Measurements from ENCODE around the gene PRAME. TPM values are rescaled to one million over a fixed set of nuclear protein-coding genes. Genes with fewer than 3 reads are reported as not detected.
"Not testable (repeated sequence)": the region's sequence is repeated elsewhere in the genome, so short reads cannot be mapped to it uniquely, and the experiment has no call there.

PRAME gene, protein sequence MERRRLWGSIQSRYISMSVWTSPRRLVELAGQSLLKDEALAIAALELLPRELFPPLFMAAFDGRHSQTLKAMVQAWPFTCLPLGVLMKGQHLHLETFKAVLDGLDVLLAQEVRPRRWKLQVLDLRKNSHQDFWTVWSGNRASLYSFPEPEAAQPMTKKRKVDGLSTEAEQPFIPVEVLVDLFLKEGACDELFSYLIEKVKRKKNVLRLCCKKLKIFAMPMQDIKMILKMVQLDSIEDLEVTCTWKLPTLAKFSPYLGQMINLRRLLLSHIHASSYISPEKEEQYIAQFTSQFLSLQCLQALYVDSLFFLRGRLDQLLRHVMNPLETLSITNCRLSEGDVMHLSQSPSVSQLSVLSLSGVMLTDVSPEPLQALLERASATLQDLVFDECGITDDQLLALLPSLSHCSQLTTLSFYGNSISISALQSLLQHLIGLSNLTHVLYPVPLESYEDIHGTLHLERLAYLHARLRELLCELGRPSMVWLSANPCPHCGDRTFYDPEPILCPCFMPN
- polyA plus RNA-seq (ENCODE audit: insufficient read length in 10 of 10), result 1 to 10 TPM in 1 of 10 donors, under 1 TPM in 1, not detected in 8; 0.77 to 1.5 TPM
- long read RNA-seq, donor 1, result 0 reads
- long read RNA-seq, donor 2, result 0 reads
- long read RNA-seq, donor 3, result 0 reads
- long read RNA-seq, donor 4, result 0 reads
- long read RNA-seq, donor 5, result 0 reads
- long read RNA-seq, donor 6, result 0 reads
- long read RNA-seq, donor 7, result 0 reads
- long read RNA-seq, donor 8, result 0 reads
- long read RNA-seq, donor 9, result 0 reads

DNA sequence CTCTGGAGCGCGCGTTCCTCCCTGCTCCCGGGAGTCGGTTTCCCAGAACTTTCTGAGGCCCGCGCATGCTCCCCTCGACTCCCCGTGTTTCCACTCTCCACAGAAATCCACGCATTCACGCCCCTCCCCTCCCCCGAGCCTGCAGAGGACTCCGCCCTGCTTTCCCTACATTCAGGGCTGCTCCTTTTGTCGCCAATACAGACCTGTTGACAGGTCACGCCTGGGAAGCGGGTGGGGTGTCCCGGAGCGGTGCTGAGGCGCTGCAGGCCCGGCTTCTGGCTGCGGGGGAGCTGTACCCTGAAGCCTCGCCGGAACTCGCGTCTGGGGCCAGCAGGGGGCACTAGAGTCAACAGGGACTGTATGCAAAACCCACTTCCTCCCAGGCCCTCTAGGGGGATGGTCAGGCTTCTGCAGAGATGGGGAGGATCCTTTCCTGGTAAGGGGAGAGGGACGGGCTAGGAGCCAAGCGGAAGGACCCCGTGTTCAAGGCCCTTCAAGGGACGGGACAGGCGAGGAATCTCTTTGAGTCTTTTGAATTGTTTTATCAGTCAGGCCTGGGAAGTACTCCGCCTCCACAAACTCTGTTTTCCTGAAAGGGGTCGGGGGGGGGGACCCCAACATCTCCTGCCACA, at the start of gene PRAME:
TSS of gene PRAME (minus strand) at position 294 of the 632 bp plus-strand sequence. CDS start 2,433 bp downstream, outside the sequence.
- peak; percentile 2 to 10 (median 9) for DNase-seq

DNA sequence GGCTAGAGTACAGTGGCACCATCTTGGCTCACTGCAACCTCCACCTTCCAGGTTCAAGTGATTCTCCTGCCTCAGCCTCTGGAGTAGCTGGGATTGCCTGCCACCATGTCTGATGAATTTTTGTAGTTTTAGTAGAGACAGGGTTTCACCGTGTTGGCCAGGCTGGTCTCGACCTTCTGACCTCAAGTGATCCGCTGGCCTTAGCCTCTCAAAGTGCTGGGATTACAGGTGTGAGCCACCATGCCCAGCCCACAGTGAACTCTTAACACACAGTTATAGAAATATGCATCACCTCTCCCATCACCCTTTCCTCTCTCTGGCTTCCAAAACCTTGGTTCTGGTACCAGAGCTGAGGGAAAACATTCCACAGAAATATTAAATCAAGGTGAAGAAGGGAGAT, 49.0 kb upstream of the PRAME start:
- DNase-seq, result not testable (repeated sequence)

DNA sequence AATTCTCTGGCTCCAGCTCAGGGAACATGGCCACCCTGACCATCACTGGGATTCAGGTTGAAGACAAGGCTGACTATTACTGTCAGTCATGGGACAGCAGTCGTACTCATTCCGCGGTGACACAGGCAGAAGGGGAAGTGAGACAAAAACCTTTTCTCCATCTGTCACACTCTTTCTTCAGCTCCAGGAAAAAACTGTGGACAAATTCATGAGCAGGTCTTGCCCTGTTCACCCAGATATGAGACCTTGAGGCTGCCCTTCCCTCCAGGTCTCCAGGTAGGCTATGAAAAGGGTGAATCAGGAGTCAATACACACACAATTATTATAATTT, 46.0 kb upstream of the PRAME start:
- no peak for DNase-seq

DNA sequence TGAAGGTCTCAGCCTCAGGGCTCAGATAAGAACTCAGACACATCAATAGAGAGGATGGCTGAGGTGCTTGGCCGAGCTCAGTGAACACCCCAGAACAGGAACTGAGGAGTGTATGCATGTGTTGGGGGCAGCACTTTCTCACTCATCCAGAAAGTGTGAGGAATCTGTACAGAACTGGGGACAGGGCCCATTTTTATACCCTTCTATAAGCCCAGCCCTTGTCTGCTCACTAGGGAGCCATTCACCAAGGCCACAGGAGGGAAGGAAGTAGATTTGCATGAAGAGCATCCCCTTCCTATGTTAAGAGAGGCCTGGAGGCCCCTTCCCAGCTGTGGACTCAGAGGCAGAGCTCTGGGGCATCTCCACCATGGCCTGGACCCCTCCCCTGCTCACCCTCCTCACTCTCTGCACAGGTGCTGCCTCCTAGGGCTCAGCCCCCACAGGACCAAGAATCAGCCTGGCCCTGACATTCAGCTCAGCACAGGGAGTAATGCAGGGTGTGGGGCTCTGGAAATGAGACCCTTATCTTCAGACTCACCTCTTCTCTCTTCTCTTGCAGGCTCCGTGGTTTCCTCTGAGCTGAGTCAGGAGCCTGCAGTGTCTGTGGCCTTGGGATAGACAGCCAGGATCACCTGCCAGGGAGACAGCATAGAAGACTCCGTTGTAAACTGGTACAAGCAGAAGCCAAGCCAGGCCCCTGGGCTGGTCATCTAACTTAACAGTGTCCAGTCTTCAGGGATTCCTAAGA, 45.4 kb upstream of the PRAME start:
- DNase-seq, result no peak

DNA sequence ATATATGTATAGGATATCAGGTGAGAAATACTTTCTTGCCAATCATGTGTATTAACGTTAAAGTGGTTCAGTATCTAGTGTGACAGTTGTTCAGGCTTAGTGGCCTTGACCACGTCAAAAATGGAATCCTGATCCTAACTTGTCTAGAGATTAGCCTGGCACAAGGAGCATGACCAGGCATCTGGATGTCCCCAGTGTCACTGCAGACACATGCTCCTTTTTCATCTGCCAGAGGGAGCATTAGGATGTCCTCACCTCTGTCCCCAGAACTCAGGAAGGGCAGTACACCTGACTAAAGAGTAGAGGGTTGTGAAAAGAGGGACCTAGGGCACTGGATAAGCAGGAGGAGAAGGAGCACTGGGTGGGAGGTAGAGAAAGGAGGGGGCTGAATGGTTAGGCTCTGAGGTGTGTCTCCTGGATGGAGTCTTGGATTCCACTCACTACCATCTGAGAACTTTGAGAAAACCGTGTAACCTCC, 44.4 kb upstream of the PRAME start:
- no peak for DNase-seq

DNA sequence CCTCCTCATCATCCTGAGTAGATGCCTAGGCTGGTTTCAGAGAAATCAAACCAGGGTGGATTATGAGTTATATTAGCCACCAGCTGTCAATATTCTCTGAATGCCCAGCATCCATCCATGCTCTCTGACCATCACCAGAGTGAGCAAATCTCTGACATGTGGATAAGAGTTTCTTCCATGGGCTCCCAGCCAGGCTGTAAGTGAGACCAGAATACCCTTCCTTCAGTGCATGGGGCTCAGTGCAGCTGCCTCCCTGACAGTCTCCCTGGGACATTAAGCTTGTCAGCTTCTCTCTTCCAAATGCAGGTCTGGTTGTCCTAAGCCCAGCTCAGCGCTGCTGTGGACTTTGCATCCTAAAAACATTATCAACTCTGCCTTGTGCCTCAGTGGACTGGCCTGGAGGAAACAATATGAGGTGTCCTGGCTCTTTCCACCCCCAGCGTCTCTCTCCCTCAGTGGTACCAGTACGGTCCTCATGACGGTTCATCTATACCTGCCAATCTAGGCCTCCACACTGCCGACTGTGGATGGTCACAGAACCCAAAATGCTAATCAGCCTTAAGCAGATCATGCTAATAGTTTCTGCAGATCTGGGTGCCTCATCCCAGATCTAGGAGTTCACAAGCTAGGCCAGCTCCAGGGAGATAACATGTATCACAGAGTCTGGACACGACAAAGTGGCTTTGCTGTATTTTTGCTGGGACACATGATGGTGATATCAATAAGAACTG, 41.6 kb upstream of the PRAME start:
- peak; percentile 15 to 31 (median 29) for DNase-seq

DNA sequence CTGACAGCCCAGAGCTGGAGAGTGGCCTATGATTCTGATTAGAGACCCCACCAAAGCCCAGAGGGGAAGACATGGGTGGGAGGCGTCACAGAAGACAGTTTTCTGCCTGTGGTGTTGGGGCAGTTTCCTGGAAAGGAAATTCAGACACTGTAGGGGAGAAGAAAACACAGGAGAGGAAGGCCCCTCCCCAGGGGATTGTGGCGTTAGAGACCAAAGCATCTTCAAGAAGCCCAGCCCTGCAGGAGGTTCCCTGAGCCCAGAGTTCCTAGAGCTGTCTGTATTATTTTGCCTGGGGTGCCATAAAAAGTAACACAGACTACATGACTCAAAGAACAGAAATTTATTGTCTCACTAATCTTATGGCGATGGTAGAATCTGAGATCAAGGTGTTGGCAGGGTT, 40.2 kb upstream of the PRAME start:
- DNase-seq, result no peak

DNA sequence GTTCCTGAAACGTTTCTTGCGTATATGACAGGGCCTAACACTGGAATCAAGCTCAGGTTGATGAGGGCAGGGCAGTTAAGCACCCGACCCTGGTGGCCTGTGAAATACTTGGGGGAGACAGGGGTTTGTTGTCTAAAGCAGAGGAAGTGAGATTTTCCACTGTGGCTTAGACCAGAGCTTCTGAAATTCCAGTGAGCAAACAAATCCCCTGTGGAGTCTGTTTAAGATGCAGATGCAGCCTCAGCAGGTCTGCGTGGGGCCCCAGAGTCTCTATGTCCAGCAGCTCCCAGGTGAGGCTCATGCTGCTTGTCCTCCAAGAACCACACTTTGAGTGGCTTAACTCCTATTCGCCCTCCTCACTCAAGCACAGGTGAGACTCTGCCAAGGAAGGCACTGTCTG, 39.1 kb upstream of the PRAME start:
- no peak for DNase-seq

DNA sequence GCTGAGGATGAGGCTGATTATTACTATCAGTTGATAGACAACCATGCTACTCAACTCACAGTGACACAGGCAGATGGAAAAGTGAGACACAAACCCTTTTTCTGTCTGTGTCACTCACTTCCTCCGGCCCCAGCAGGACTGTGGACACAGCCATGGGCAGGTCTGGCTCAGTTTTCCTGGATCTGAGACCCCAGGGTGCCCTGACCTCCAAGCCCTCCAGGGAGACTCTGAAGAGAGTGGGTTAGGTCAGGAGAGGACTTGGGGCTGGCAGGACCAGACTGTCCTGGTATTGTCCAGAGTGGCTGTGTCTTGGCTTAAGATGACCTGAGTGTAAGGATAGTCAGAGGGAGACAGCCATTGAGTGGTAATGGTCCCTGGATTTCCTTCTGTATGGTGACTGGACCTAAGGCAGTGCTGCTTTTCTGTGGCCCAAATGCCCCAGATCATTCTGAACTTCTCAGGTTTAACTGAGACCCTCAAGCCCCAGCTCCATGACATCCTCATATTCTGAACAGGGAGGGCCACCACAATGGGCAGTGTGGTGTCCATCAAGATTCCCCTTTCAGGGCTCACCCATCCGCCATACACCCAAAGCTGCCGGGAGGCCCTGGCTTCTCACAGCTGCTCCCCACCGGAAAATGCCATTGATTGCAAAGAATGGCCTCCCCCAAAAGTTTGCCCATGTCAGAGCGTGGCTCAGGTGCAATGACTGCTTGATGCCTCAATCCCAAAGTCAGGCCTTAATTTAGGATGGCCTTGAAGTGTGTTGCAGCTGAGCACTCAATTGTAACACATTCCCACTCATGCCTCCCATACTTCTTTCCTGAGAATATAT, 36.2 kb upstream of the PRAME start:
- no peak for DNase-seq

DNA sequence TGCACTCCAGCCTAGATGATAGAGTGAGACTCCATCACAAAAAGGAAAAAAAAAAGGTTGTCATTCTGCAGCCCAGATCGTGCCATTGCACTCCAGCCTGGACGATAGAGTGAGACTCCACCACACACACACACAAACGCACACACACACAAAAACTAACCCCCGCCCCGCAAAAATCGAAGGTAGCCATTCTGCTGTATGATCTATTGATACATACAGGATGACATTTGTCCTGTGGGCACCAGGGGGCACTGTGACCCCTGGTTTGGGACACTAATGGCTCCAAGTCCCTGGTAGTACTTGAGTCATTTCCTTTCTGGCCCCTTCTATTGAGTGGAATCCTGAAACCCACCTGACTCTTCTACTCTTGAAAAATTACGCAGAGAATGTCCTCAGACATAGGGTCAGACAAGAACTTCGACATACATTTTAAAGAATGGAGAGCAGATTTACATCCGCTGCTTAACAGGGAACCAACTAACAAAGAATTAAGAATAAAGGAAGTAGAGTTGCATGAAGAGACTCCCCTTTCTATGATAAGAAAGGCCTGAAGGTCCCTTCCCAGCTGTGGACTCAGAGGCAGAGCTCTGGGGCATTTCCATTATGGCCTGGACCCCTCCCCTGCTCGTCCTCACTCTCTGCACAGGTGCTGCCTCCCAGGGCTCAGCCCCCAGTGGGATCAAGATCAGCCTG, 35.0 kb upstream of the PRAME start:
- peak; percentile 35 to 63 (median 36) for DNase-seq

DNA sequence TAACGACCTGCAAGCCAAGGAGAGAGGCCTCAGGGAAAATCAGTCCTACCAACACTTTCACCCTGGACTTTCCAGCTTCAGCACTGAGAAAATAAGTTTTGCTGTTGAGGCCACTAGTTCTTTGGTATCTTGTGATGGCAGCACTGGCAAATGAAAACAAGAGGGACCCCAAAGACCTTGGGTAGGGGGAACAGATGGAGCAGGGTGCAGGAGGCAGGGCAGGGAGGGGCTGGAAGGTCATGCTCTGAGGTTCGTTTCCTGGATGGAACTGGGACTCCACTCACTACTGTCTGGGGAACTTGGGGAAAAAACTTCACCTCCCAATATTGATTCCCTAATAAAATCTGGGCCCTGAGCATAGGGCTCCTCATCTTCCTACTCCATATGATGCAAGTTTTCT, 34.2 kb upstream of the PRAME start:
- no peak for DNase-seq

DNA sequence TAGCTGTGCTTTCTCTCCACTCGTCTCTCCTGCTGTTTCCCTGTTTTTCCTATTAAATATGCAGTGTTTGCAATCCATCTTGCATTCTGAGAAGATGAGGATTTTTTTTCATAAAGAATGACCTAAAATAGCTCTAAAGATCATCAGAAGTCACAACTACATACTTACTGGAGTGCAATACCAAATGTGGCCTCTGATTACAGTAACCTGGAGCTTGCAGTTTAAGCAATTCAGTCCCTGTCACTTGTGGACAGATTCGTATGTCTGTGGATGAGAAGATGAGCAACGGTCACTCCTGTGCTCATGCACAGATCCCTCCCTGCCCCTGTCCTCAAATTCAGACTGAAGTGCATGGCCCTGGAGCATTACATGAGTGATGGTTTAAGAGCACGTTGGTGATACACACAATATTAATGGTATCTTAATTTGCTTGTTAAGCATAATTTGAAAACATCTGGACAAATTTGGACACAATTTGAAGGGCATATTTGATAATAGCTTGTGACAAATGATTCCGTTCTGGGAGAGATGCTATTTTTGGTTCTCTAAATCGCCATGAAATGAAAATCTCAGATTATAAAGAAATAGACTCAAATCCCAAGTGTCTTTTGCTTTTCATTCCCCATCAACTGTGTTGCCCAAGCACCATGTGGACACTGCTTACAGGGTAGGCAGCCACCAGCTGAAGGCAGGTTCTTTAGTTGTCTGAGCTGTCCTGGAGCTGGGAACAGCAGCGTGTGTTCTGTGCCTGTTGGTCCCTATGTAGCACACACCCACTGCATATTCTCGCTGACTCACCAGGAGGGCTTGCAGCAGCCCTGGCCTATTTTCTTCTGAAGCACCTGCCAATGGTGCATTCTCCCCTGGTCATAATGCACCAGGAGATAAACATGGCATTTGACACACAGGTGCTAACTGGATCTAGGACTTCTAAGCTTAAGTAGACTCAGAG, 32.6 kb upstream of the PRAME start:
- no peak for DNase-seq

DNA sequence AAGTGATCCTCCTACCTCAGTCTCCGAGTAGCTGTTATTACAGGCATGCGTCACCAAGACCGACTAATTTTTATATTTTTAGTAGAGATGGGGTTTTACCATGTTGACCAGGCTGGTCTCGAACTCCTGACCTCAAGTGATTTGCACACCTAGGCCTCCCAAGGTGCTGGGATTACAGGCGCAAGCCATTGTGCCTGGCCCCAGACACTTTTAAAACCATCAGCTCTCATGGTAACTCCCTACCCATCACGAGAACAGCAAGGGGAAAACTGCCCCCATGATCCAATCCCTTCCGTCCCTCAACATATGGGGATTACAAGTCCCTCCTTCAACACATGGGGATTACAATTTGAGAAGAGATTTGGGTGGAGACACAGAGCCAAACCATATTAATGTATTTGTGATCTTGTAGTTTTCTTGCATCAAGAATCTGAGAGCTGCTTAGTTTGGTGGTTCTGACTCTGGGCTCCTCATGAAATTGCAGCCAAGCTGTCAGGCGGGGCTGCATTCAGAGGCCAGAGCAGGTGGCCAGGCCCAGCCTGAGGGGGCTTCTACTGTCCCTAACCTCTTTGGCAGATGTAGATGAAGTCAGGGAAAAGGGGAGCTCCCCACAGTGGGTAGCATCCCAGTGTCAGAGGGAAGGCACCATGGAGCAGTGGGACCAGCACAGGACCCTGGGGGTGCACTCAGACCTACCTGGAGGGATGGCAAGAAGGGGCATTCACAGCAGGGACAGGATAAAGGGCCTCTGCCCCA, 31.2 kb upstream of the PRAME start:
- no peak for DNase-seq

DNA sequence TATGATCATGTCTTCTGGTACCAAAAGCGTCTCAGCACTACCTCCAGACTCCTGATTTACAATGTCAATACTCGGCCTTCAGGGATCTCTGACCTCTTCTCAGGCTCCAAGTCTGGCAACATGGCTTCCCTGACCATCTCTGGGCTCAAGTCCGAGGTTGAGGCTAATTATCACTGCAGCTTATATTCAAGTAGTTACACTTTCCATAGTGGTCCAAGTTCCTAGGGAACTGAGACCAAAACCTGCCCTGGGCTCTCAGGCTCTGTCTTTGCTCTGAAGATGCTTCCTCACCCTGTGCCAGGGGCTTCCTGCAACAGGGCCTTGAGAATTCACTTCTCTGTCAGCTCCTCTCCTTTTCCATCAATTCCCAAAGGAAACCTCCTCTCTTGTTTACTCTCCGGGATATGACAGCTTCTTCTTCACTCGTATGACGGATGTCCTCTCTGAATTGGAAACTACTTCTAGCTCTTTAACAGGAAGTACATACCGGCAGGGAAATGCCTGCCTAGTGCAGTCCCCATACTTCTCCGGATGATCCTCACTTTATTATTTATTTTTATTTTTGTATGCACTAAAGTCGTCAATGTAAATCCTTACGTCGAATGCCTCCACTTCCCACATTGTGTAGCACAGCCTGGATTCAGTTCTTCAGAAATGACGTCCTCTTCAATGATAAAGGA, 29.6 kb upstream of the PRAME start:
- DNase-seq, result no peak

DNA sequence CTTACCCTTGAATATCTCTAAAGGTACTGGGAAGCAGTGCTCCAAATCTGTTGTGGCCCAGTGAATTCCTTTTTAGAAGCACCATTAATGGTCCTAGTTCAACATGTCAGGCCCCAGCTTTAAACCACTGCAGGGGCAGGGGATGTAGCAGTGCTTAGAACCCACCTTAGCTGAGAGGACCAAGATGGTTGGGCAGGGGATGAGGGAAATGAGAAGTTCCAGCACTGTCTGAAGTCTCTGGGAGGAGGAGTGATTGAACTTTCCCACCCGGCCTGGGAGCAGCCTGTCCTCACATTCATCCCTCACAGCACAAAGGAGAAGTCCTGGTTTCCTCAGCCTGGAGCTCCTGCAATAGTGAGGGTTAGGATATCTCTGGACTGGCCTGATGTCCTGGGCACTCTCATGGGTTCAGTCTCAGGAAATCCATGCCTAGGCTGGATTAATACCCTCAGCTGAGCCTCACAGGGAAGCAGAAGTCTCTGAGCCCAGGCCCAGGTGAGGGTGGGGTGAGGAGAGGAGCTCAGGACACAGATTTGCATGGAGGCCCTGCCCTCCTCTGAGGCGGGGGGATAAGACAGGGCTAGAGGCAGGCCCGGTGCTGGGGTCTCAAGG, 28.6 kb upstream of the PRAME start:
- no peak for DNase-seq

DNA sequence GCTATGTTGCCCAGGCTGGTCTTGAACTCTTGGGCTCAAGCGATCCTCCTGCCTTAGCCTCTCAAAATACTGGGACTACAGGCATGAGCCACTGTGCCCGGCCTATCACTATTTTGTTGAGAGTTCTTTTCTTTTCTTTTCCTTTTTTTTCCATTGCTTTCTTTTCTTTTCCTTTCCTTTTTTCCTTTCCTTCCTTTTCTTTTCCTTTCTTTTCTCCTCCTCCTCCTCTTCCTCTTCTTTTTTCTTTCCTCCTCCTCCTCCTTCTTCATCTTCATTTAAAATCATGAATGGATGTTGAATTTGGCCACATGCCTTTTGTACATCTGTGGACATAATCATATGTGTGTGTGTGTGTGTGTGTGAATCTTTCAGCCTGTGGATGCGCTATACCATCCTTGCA, 25.7 kb upstream of the PRAME start:
- no peak for DNase-seq

DNA sequence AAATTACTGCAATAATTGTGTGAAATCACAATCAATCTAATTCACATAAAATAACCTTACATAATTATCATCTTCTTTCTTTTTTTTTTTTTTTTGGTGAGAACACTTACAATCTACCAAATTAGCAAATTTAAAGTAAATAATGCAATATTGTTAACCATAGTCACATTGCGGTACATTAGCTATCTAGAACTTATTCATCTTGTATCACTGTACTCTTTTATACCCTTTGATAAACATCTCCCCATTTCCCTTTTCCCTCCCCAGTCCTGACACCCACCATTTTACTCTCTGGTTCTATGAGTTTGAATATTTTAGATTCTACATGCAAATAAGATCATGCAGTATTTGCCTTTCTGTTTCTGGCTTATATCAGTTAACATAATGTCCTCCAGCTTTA, 24.0 kb upstream of the PRAME start:
- DNase-seq, result no peak
